ENCODE data around the gene STARD6. TPM values are rescaled to one million over a fixed set of nuclear protein-coding genes. Genes with fewer than 3 reads are reported as not detected.

STARD6 gene
- total and polyA plus RNA-seq, 2 donors (not counting 1 experiment from before 2014, with no cell fraction given), result 0.33 to 0.39 TPM

GRCh38 chr18:54280220-54280569 is 77.5 kb downstream of the STARD6 start:
- no peak for DNase-seq (ENCODE audit: low read depth in 2 of 2)

GRCh38 chr18:54279477-54280219 is 78.0 kb downstream of the STARD6 start:
- H3K9me3 ChIP-seq (ENCODE audit: control insufficient read depth, insufficient read depth, low read depth, low read length), result no peaks in the 10 kb centered on the region
- no peaks in the 10 kb centered on the region for H3K27me3 ChIP-seq (ENCODE audit: control insufficient read depth, insufficient read depth, low read length)
- H3K79me2 ChIP-seq (ENCODE audit: control insufficient read depth, insufficient read depth, low read length), result no peaks in the 10 kb centered on the region
- H3K27ac ChIP-seq (ENCODE audit: insufficient read depth, low read length), result no peak overlapping the region
- peaks cover 2% of the 10 kb centered on the region for H3K36me3 ChIP-seq (ENCODE audit: control insufficient read depth, insufficient read depth, low read length)
- no peaks in the 10 kb centered on the region for H3K4me1 ChIP-seq (ENCODE audit: control insufficient read depth, extremely low read depth, insufficient read depth, low read length)
- no peak for DNase-seq (ENCODE audit: low read depth in 2 of 2)
- no peak for TF ChIP-seq EZH2 (IDR thresholded peaks at IDR 0.05; ENCODE audit: low read length, missing control alignments)
- no peak for TF ChIP-seq CTCF (conservative IDR thresholded peaks at IDR 0.05 in 1 of 2, IDR thresholded peaks at IDR 0.05 in 1 of 2; ENCODE audit: low read depth in 1 of 2, low read length in 2 of 2)
- H2AFZ ChIP-seq (ENCODE audit: low read length), result no peak overlapping the region
- no peaks in the 10 kb centered on the region for H4K20me1 ChIP-seq (ENCODE audit: control insufficient read depth, extremely low read depth, insufficient read depth, low read length)
- H3K4me2 ChIP-seq (ENCODE audit: extremely low read depth, insufficient read depth, low read length), result no peak overlapping the region
- no peak overlapping the region for H3K9ac ChIP-seq (ENCODE audit: insufficient read depth, low read length)
- no peak overlapping the region for H3K4me3 ChIP-seq (replicated peaks in 1 of 4; ENCODE audit: control extremely low read depth in 1 of 4, insufficient read depth in 1 of 4, low read depth in 3 of 4, low read length in 4 of 4)

More at GRCh38 chr18:54280220-54280569, 77.5 kb downstream of the STARD6 start:
- no peak overlapping the region for H3K4me3 ChIP-seq (replicated peaks in 1 of 4; ENCODE audit: control extremely low read depth in 1 of 4, insufficient read depth in 1 of 4, low read depth in 3 of 4, low read length in 4 of 4)
- TF ChIP-seq EZH2 (IDR thresholded peaks at IDR 0.05; ENCODE audit: low read length, missing control alignments) (no peak), CTCF (conservative IDR thresholded peaks at IDR 0.05 in 1 of 2, IDR thresholded peaks at IDR 0.05 in 1 of 2; ENCODE audit: low read depth in 1 of 2, low read length in 2 of 2) (no peak)
- no peak overlapping the region for H3K9ac ChIP-seq (ENCODE audit: insufficient read depth, low read length)
- H2AFZ ChIP-seq (ENCODE audit: low read length), result no peak overlapping the region
- H3K4me2 ChIP-seq (ENCODE audit: extremely low read depth, insufficient read depth, low read length), result no peak overlapping the region
- H3K9me3 ChIP-seq (ENCODE audit: control insufficient read depth, insufficient read depth, low read depth, low read length), result no peaks in the 10 kb centered on the region
- H3K27ac ChIP-seq (ENCODE audit: insufficient read depth, low read length), result no peak overlapping the region
- H3K36me3 ChIP-seq (ENCODE audit: control insufficient read depth, insufficient read depth, low read length), result peaks cover 2% of the 10 kb centered on the region
- no peaks in the 10 kb centered on the region for H3K79me2 ChIP-seq (ENCODE audit: control insufficient read depth, insufficient read depth, low read length)
- H3K27me3 ChIP-seq (ENCODE audit: control insufficient read depth, insufficient read depth, low read length), result no peaks in the 10 kb centered on the region
- no peaks in the 10 kb centered on the region for H4K20me1 ChIP-seq (ENCODE audit: control insufficient read depth, extremely low read depth, insufficient read depth, low read length)
- no peaks in the 10 kb centered on the region for H3K4me1 ChIP-seq (ENCODE audit: control insufficient read depth, extremely low read depth, insufficient read depth, low read length)

- no peak for TF ChIP-seq EZH2 (IDR thresholded peaks at IDR 0.05; ENCODE audit: low read length, missing control alignments)
- no peak for TF ChIP-seq CTCF (conservative IDR thresholded peaks at IDR 0.05 in 1 of 2, IDR thresholded peaks at IDR 0.05 in 1 of 2; ENCODE audit: low read depth in 1 of 2, low read length in 2 of 2)
- Histone ChIP-seq H3K4me2 (ENCODE audit: extremely low read depth, insufficient read depth, low read length) (no peak overlapping the region), H3K79me2 (ENCODE audit: control insufficient read depth, insufficient read depth, low read length) (no peaks in the 10 kb centered on the region), H3K27ac (ENCODE audit: insufficient read depth, low read length) (no peak overlapping the region), H3K9me3 (ENCODE audit: control insufficient read depth, insufficient read depth, low read depth, low read length) (no peaks in the 10 kb centered on the region), H3K36me3 (ENCODE audit: control insufficient read depth, insufficient read depth, low read length) (no peaks in the 10 kb centered on the region), H3K4me1 (ENCODE audit: control insufficient read depth, extremely low read depth, insufficient read depth, low read length) (no peaks in the 10 kb centered on the region), H3K27me3 (ENCODE audit: control insufficient read depth, insufficient read depth, low read length) (no peaks in the 10 kb centered on the region), H3K4me3 (replicated peaks in 1 of 4; ENCODE audit: control extremely low read depth in 1 of 4, insufficient read depth in 1 of 4, low read depth in 3 of 4, low read length in 4 of 4) (no peak overlapping the region), H3K9ac (ENCODE audit: insufficient read depth, low read length) (no peak overlapping the region), H4K20me1 (ENCODE audit: control insufficient read depth, extremely low read depth, insufficient read depth, low read length) (no peaks in the 10 kb centered on the region), H2AFZ (ENCODE audit: low read length) (no peak overlapping the region)
- no peak for DNase-seq (ENCODE audit: low read depth in 2 of 2)
Measured at GRCh38 chr18:54278615-54279014, 79.0 kb downstream of the STARD6 start.

Data from fibroblast of lung (primary cell).